Measurements from ENCODE around the gene HOXD12.

HOXD12 gene

GRCh38 chr2:176151442-176152287 lies 52.1 kb downstream of the HOXD12 start, which contains the start of gene HOXD4:
Gene HOXD4 (plus strand): TSS chr2:176151550. CDS start chr2:176151634, 84 bp downstream.
- H3K4me3 ChIP-seq (ENCODE audit: control insufficient read depth, low read depth, low read length), result no peak within 1 kb of the TSS
- no peak for DNase-seq (ENCODE audit: low read depth)
- no peak for TF ChIP-seq CTCF (IDR thresholded peaks at IDR 0.05; ENCODE audit: control insufficient read depth, insufficient read depth, low read depth, low read length, missing control alignments)
